ENCODE data around the gene CACNA1H.

DNA sequence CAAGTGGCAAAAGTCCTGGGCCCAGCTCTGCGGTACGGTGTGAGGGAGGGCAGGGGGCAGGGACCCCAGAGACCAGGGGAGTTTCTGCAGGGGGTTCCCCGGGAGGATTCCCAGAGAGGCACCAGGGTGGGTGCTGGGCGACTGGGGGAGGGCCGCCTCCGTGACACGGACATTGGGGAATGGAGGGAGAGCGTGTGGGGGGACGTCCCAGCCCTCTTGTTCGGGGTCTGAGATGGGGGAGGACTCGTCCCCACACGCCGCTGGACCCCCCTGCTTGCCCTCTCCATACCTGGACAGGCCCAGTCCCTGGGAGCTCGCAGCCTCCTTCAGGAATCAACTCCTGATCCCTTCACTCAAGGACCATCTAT lies 30.5 kb upstream of the CACNA1H start:
- TF ChIP-seq, protein P1, sequence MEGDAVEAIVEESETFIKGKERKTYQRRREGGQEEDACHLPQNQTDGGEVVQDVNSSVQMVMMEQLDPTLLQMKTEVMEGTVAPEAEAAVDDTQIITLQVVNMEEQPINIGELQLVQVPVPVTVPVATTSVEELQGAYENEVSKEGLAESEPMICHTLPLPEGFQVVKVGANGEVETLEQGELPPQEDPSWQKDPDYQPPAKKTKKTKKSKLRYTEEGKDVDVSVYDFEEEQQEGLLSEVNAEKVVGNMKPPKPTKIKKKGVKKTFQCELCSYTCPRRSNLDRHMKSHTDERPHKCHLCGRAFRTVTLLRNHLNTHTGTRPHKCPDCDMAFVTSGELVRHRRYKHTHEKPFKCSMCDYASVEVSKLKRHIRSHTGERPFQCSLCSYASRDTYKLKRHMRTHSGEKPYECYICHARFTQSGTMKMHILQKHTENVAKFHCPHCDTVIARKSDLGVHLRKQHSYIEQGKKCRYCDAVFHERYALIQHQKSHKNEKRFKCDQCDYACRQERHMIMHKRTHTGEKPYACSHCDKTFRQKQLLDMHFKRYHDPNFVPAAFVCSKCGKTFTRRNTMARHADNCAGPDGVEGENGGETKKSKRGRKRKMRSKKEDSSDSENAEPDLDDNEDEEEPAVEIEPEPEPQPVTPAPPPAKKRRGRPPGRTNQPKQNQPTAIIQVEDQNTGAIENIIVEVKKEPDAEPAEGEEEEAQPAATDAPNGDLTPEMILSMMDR (IDR thresholded peaks at IDR 0.05): no peak
- no peak for TF ChIP-seq POLR2AphosphoS5 (IDR thresholded peaks at IDR 0.05)
